Spleen (tissue), 11 donors: ENCODE results near the gene PTPRU. TPM values are rescaled to one million over a fixed set of nuclear protein-coding genes. Genes with fewer than 3 reads are reported as not detected.

Source experiments
- DNase-seq: peaks from one replicate; pipeline ENCODE4 v3.0.0-alpha.2; 2020
- H3K27ac ChIP-seq, 8 donors: fragments of 200-600 bp; sonication (generic) in 7 of 8; 1 replicate in 4 of 8; 2 replicates in 4 of 8; pipeline versions ENCODE4 v1.5.0 to v1.8.0; 2016 to 2021; ENCODE audit warnings: inconsistent platforms in 4 of 8, mild to moderate bottlenecking in 4 of 8, moderate library complexity in 1 of 8
- H3K27me3 ChIP-seq, 7 donors: fragments of 200-600 bp; sonication (generic) in 6 of 7; replicated peaks in 1 of 7; 1 replicate in 4 of 7; 2 replicates in 3 of 7; pipeline versions ENCODE4 v1.5.0 to v1.8.0; 2016 to 2021; ENCODE audit warnings: inconsistent platforms in 3 of 7, mild to moderate bottlenecking in 1 of 7
- H3K36me3 ChIP-seq, 6 donors: fragments of 200-600 bp; sonication (generic) in 5 of 6; 1 replicate in 4 of 6; 2 replicates in 2 of 6; pipeline versions ENCODE4 v1.5.0 to v1.8.0; 2016 to 2021; ENCODE audit warnings: inconsistent platforms in 2 of 6
- H3K4me1 ChIP-seq, 6 donors: fragments of 200-600 bp; sonication (generic) in 5 of 6; 1 replicate in 3 of 6; 2 replicates in 3 of 6; pipeline versions ENCODE4 v1.5.0 to v1.8.0; 2016 to 2021; ENCODE audit warnings: inconsistent platforms in 3 of 6
- H3K4me3 ChIP-seq, 8 donors: fragments of 200-600 bp; sonication (generic) in 7 of 8; 1 replicate in 4 of 8; 2 replicates in 4 of 8; pipeline versions ENCODE4 v1.5.0 to v1.8.0; 2016 to 2021; ENCODE audit warnings: inconsistent platforms in 4 of 8, mild to moderate bottlenecking in 4 of 8, moderate library complexity in 2 of 8
- H3K9me3 ChIP-seq, 8 donors: fragments of 200-600 bp; sonication (generic) in 7 of 8; 1 replicate in 4 of 8; 2 replicates in 4 of 8; pipeline versions ENCODE4 v1.5.0 to v1.8.0; 2016 to 2021; ENCODE audit warnings: inconsistent platforms in 4 of 8
- CTCF ChIP-seq, 11 experiments: fragments of 200-600 bp in 7 of 11; fragments of 450-650 bp in 4 of 11; sonication (generic) in 4 of 11; IDR thresholded peaks in 8 of 11; conservative IDR thresholded peaks in 3 of 11; 1 replicate in 7 of 11; 2 replicates in 4 of 11; pipeline versions ENCODE4 v1.4.0 to v1.8.0; 2016 to 2021; ENCODE audit warnings: antibody characterized with exemption in 11 of 11, inconsistent platforms in 4 of 11, mild to moderate bottlenecking in 1 of 11
- POLR2A ChIP-seq, 3 donors: fragments of 450-650 bp; IDR thresholded peaks; one replicate each; pipeline ENCODE4 v1.5.1; 2017; ENCODE audit warnings: antibody characterized with exemption in 3 of 3, mild to moderate bottlenecking in 1 of 3
- POLR2AphosphoS5 ChIP-seq, 3 donors: sonication (generic); formaldehyde crosslinking; IDR thresholded peaks; one replicate each; pipeline ENCODE4 v1.5.1; 2017; ENCODE audit warnings: antibody characterized with exemption in 3 of 3
- WGBS, 5 donors: extraction: QIAGEN DNeasy Blood & Tissue Kit in 3 of 5; methylation state at CpG; one replicate each; pipeline versions ENCODE4 v1.1.5 to v1.1.7; 2013 to 2018; 5-methylcytosine and 5-hydroxymethylcytosine counted together
- intact Hi-C: fragments of 100-400 bp; cut with DNase I; formaldehyde crosslinking; loops from one replicate; pipeline ENCODE4 v1.15.0; 2023; ENCODE audit warnings: low total_unique reads
- polyA plus RNA-seq, 3 donors: library from polyadenylated mRNA; stranded (reverse); fragments of 200-250 nt; gene quantifications; one replicate each; pipeline ENCODE4 v1.2.1, GENCODE V29; 2013
- total RNA-seq, 7 donors: library from RNA; depleted of rRNA in 3 of 7; stranded (reverse); fragments of >200 nt in 3 of 7; fragmentation: NEBNext Ultra II Directional in 4 of 7; extraction: Animal tissue kit (Norgen Biotek cat#: 25700) in 4 of 7; gene quantifications; one replicate each; pipeline versions ENCODE4 v1.1.0 to v1.2.1, GENCODE V29; 2016 to 2021
- donor health status: healthy with polysubstance abuse.
- donor health status: DM: no; HTN: no; CAD: no; lungs with moderate emphysema.
- donor health status: DM: no; HTN: no; CAD: no.
- donor health status: Bipolar disorder and iron deficiency.
- donor health status: healthy.
- donor health status: DM: no; HTN: no; CAD: no.
- donor health status: DM: yes; HTN: yes; CAD: no.

Gene PTPRU
- total and polyA plus RNA-seq, 10 donors, result 1.00 to 10.8 (median 5.2) TPM

DNA sequence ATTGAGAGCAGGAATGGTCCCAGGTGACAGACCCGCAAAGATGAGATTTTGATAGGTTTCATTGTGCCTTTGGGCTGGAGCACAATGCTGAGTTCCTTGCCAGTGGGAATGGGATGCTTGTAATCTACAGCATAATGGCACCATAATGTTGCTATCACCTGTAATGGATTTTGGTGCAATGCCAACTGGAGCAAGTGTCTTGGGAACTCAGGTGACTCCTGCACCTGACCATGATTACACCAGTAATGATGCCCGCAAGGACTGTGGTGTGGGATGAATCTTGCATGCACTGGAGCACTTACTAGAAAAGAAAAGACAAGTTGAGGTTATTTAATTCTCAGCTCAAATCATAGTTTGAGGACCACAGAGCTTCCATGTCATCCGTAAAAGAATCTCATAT, 96.7 kb downstream of the PTPRU start:
- Histone ChIP-seq H3K9me3 (no peaks in the 10 kb centered on the region), H3K36me3 (no peaks in the 10 kb centered on the region), H3K4me3 (no peak overlapping the region), H3K27ac (no peak overlapping the region), H3K4me1 (no peaks in the 10 kb centered on the region), H3K27me3 (peaks cover 0 to 32% (median 0%) of the 10 kb centered on the region in 7 donors)
- 73 to 90% (median 85%) methylated on average over 3 of the region's 3 CpGs for WGBS, 5 donors
- no peak for DNase-seq
- TF ChIP-seq POLR2A (IDR thresholded peaks at IDR 0.05), result no peak
- intact Hi-C loops, result no loop called here

- TF ChIP-seq POLR2A (IDR thresholded peaks at IDR 0.05) (no peak), POLR2AphosphoS5 (IDR thresholded peaks at IDR 0.05) (no peak), CTCF (IDR thresholded peaks at IDR 0.05 in 8 of 11, conservative IDR thresholded peaks at IDR 0.05 in 3 of 11) (no peak)
- intact Hi-C loops, result no loop called here
- H3K4me1 ChIP-seq, result no peaks in the 10 kb centered on the region
- no peak for DNase-seq
- no peak overlapping the region for H3K27ac ChIP-seq
- no peak overlapping the region for H3K4me3 ChIP-seq
- no peaks in the 10 kb centered on the region for H3K9me3 ChIP-seq
- H3K36me3 ChIP-seq, result no peaks in the 10 kb centered on the region
- H3K27me3 ChIP-seq, result peaks cover 0 to 34% (median 0%) of the 10 kb centered on the region in 7 donors
Measured at GRCh38 chr1:29335573-29335972, 99.3 kb downstream of the PTPRU start.

- Histone ChIP-seq H3K27me3 (peaks cover 0 to 53% (median 0%) of the 10 kb centered on the region in 7 donors), H3K4me3 (no peak overlapping the region), H3K27ac (no peak overlapping the region), H3K36me3 (no peaks in the 10 kb centered on the region), H3K4me1 (no peaks in the 10 kb centered on the region), H3K9me3 (no peaks in the 10 kb centered on the region)
- TF ChIP-seq POLR2A (IDR thresholded peaks at IDR 0.05) (no peak), CTCF (IDR thresholded peaks at IDR 0.05 in 8 of 11, conservative IDR thresholded peaks at IDR 0.05 in 3 of 11) (no peak), POLR2AphosphoS5 (IDR thresholded peaks at IDR 0.05) (no peak)
- DNase-seq, result peak; percentile 23
- 63 to 76% (median 71%) methylated on average over 3 of the region's 3 CpGs for WGBS, 5 donors
- intact Hi-C loops, result no loop called here
Measured at GRCh38 chr1:29338908-29339575, 102.7 kb downstream of the PTPRU start.

GRCh38 chr1:29341936-29342335, 105.6 kb downstream of the PTPRU start:
- peaks cover 0 to 58% (median 0%) of the 10 kb centered on the region in 7 donors for H3K27me3 ChIP-seq
- no peaks in the 10 kb centered on the region for H3K9me3 ChIP-seq
- no peaks in the 10 kb centered on the region for H3K36me3 ChIP-seq
- no peak for TF ChIP-seq POLR2A (IDR thresholded peaks at IDR 0.05)
- no peak for TF ChIP-seq CTCF (IDR thresholded peaks at IDR 0.05 in 8 of 11, conservative IDR thresholded peaks at IDR 0.05 in 3 of 11)
- TF ChIP-seq POLR2AphosphoS5 (IDR thresholded peaks at IDR 0.05), result no peak
- no peaks in the 10 kb centered on the region for H3K4me1 ChIP-seq
- DNase-seq, result no peak
- no peak overlapping the region for H3K27ac ChIP-seq
- no peak overlapping the region for H3K4me3 ChIP-seq
- intact Hi-C loops, result no loop called here
- 62 to 74% (median 67%) methylated on average over 4 of the region's 4 CpGs for WGBS, 5 donors
